Breast epithelium (tissue), 3 donors: ENCODE results near the gene SFT2D3.

Experiments used
- CTCF ChIP-seq, 3 donors: fragments of 450-650 bp; IDR thresholded peaks; one replicate each; pipeline ENCODE4 v1.5.1; 2016 to 2017; ENCODE audit warnings: antibody characterized with exemption in 3 of 3, mild to moderate bottlenecking in 3 of 3, moderate library complexity in 3 of 3
- POLR2A ChIP-seq: fragments of 450-650 bp; IDR thresholded peaks from one replicate; pipeline ENCODE4 v1.6.1; 2016; ENCODE audit warnings: antibody characterized with exemption, mild to moderate bottlenecking, moderate library complexity
- POLR2AphosphoS5 ChIP-seq, 3 donors: sonication (generic); formaldehyde crosslinking; IDR thresholded peaks; one replicate each; pipeline ENCODE4 v1.6.1; 2017; ENCODE audit warnings: antibody characterized with exemption in 3 of 3

- no peak for TF ChIP-seq CTCF (IDR thresholded peaks at IDR 0.05)
- no peak for TF ChIP-seq POLR2A
- TF ChIP-seq POLR2AphosphoS5 (IDR thresholded peaks at IDR 0.05): no peak
Measured at GRCh38 chr2:127679680-127680361, 21.5 kb upstream of the SFT2D3 start.
